ENCODE data around the gene SRSF5.

- no peak for TF ChIP-seq ZC3H10 (CRISPR knock-in tag; IDR thresholded peaks at IDR 0.05)
- TF ChIP-seq TCF4 (CRISPR knock-in tag; IDR thresholded peaks at IDR 0.05; ENCODE audit: borderline replicate concordance), result no peak
- no peak for TF ChIP-seq CSRNP3 (CRISPR knock-in tag; IDR thresholded peaks at IDR 0.05)
- TF ChIP-seq PATZ1 (CRISPR knock-in tag; IDR thresholded peaks at IDR 0.05; ENCODE audit: borderline replicate concordance), result no peak
- TF ChIP-seq ZFP3 (CRISPR knock-in tag; IDR thresholded peaks at IDR 0.05), result no peak
- TF ChIP-seq GLIS3 (CRISPR knock-in tag; IDR thresholded peaks at IDR 0.05), result no peak
- TF ChIP-seq ARNTL (CRISPR knock-in tag; IDR thresholded peaks at IDR 0.05; ENCODE audit: borderline replicate concordance, low read depth), result no peak
- no peak for TF ChIP-seq CSDC2 (CRISPR knock-in tag; IDR thresholded peaks at IDR 0.05)
These were observed 3.6 kb downstream of the SRSF5 start for GRCh38 chr14:69770559-69770958.
